Activated CD4-positive, alpha-beta T cell treated with anti-CD3 and anti-CD28 coated beads for 48 hours (primary cell): Measurements from ENCODE around the gene SPRR2B.
"Not testable (repeated sequence)": the region's sequence is repeated elsewhere in the genome, so short reads cannot be mapped to it uniquely, and the experiment has no call there.

Experiments
- DNase-seq: peaks from one replicate; pipeline ENCODE4 v3.0.0-alpha.2; 2020

Gene SPRR2B

DNA sequence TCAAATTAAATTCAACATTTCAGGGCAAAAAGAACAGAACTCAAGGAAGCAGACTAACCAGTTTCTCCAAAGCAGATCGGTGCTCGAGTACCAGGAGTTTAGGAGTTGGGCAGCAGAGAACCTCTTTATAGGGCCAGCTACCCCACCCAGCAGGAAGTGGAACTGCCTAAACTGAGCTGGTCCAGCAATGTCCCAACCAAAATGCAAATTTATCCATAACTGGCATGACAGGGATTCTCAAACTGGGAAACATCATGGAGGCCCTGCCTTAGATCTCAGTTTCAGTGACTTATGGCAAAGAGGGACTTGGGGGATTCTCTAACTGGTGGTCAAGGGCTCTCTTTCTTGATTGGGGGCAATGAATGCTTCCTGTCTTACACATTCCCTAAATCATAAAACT lies at the start of gene SPRR2B:
SPRR2B (minus strand) TSS at position 101 of the 400 bp plus-strand sequence. CDS start 772 bp downstream, outside the sequence.
- no peak for DNase-seq

DNA sequence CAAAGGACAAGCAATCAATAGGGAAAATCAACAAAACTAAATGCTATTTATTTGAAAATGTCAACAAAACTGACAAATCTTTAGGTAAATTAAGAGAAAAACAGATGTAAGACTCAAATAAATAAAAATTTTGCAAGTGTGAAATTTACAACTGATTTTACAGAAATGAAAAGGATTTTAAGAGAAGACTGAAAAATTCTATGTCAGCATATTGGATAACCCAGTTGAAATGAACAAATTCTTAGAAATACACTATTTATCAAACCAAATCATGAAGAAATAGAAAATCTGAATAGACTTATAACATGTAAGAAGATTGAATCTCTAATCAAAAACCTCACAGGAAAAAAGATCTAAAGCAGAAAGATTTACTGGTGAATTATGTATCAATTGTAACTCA lies 49.5 kb upstream of the SPRR2B start:
- DNase-seq: no peak

DNA sequence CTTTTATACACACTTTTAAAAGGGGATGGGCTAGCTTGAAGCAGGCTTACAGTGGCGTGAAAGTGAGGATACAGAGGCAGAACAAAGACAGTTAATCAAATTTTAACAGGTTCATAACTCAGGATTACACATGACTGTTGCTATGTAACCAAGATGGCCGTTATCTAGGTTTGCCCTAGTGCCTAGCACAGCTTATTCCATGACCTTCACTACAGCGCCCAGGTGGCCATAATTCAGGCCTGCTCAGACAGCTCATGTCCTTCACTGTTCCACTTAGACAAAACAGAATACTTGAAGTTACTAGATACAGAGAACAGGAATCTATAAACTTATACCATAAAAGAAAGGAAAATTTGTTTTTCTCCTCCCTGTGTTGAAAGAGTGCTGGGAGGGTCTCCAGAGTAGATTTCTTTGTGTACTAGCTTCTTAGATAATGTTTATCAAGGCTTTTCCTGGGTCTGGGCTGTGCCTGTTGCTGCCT lies 48.1 kb upstream of the SPRR2B start:
- DNase-seq: no peak

DNA sequence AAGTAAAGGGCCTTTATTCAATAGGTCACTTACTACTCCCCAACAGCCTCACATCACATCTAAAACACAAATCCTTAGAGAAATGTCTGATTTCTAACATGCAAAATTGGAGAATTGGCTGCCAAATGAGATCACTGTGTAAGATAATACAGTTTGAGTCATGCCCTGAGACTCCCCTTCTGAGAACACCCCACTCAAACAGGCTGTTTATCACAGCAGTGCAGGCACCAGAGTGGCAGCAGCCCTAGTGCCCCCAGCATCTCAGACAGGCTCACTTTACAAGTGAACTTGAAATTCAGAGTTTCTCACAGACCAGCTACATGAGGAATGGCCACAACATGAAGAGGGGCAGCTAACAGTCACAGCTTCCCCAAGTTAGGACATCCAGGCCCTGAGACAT lies 43.9 kb upstream of the SPRR2B start:
- not testable (repeated sequence) for DNase-seq

DNA sequence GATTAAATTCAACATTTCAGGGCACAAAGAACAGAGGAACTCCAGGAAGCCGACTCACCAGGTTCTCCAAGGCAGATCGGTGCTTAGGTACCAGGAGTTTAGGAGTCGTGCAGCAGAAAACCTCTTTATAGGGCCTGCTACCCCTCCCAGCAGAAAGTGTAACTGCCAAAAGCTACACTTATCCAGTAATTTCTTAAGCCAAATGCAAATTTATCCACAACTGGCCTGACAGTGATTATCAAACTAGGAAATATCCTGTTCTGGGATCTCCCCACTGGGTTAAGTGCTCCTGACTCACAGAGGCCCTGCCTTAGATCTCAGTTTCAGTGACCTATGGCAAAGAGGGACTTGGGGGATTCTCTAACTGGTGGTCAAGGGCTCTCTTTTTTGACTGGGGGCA lies 42.0 kb upstream of the SPRR2B start, which contains the start of gene SPRR2F:
SPRR2F (minus strand) TSS at position 101 of the 400 bp plus-strand sequence. CDS start 783 bp downstream, outside the sequence.
- no peak for DNase-seq

- DNase-seq: not testable (repeated sequence)
Observed at GRCh38 chr1:153112454-153112853, 41.0 kb upstream of the SPRR2B start.

GRCh38 chr1:153100245-153100644 lies 28.8 kb upstream of the SPRR2B start:
- DNase-seq: no peak

- DNase-seq: no peak
Observed at GRCh38 chr1:153099461-153100045, 28.1 kb upstream of the SPRR2B start.

DNA sequence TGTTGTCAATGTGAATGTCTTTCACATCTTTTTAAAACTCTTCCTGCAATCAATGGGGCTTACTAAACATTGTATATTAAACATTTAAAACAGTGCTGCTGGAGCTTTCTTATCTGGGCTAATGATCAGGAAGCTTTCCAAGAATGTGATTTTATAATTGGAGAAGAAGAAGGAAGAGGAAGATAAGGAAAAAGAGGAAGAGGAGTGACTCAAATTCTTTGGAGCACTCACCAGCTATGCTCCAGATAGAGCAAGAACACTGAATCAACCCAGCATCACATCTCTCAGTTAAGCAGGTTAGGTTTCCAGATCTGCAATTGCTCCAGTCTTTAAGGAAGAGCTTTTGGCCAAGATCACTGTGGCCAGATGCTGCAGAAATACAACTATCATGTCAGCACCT lies 24.4 kb upstream of the SPRR2B start:
- no peak for DNase-seq

GRCh38 chr1:153094426-153094825 lies 23.0 kb upstream of the SPRR2B start, which contains the start of gene SPRR2E:
Gene SPRR2E (minus strand): TSS chr1:153094526. CDS start chr1:153093751, 775 bp downstream.
- DNase-seq: no peak

- no peak for DNase-seq
Observed at GRCh38 chr1:153087652-153088051, 16.2 kb upstream of the SPRR2B start.

DNA sequence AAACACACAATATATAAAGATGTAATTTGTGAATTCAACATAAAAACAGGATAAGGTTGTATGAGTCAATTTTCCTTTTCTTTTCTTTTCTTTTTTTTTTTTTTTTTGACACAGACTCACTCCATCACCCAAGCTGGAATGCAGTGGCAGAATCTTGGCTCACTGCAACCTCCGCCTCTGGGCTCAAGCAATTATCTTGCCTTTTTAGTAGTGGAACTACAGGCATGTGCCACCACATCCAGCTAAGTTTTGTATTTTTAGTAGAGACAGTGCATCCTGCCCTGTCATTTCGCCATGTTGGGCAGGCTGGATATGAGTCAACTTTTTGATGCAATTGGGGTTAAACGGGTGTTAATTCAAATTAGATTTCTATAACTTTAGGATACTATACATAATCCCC lies 10.3 kb upstream of the SPRR2B start:
- no peak for DNase-seq

GRCh38 chr1:153072806-153073726 lies 1.7 kb upstream of the SPRR2B start:
- no peak for DNase-seq

DNA sequence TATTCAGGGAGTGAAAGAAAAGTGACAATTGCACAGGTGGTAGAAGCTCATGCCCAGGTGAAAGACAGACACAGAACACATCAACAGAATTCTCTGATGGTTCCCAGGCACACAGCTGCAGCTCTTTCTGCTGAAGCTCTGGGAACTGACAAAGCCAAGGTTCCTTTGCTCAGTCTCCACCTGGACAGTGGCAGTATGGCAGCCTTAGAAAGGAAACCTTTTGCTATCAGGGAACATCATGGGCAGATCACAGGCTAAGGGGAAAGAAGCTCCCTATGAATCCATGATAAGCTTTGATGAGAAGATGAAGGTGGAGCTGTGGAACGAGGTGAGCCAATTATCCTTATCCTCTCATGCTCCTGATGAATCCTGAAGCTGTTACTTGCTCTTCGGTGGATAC lies 1.2 kb downstream of the SPRR2B start:
- no peak for DNase-seq

GRCh38 chr1:153058826-153059784 lies 12.3 kb downstream of the SPRR2B start:
- DNase-seq: no peak

GRCh38 chr1:153058154-153058553 lies 13.3 kb downstream of the SPRR2B start:
- no peak for DNase-seq

DNA sequence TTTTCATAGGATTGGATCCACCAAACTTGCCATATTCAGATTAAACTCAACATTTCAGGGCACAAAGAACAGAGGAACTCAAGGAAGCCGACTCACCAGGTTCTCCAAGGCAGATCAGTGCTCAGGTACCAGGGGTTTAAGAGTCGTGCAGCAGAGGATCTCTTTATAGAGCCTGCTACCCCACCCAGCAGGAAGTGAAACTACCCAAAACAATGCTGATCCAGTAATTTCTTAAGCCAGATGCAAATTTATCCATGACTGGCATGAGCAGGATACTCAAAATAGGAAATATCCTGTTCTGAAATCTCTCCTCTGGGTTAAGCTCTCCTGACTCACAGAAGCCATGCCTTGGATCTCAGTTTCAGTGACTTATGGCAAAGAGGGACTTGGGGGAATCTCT lies 14.0 kb downstream of the SPRR2B start, which contains the start of gene SPRR2A:
SPRR2A (minus strand) TSS at position 138 of the 400 bp plus-strand sequence. CDS start 777 bp downstream, outside the sequence.
- no peak for DNase-seq

DNA sequence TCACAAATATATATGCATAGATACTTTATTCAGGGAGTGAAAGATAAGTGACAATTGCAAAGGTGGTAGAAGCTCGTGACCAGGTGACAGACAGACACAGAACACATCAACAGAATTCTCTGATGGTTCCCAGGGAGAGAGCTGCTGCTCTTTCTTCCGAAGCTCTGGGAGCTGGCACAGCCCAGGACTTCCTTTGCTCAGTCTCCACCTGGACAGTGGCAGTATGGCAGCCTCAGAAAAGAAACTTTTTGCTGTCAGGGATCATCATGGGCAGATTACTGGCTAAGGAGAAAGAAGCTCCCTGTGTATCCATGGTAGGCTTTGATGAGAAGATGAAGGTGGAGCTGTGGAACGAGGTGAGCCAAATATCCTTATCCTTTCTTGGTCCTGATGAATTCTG lies 15.3 kb downstream of the SPRR2B start:
- DNase-seq: not testable (repeated sequence)

- DNase-seq: no peak
Observed at GRCh38 chr1:153049211-153049610, 22.2 kb downstream of the SPRR2B start.

GRCh38 chr1:153040950-153041631 lies 30.3 kb downstream of the SPRR2B start, which contains the start of gene SPRR2D:
Gene SPRR2D (minus strand): TSS chr1:153041120. CDS start chr1:153040346, 774 bp downstream.
- DNase-seq: no peak

DNA sequence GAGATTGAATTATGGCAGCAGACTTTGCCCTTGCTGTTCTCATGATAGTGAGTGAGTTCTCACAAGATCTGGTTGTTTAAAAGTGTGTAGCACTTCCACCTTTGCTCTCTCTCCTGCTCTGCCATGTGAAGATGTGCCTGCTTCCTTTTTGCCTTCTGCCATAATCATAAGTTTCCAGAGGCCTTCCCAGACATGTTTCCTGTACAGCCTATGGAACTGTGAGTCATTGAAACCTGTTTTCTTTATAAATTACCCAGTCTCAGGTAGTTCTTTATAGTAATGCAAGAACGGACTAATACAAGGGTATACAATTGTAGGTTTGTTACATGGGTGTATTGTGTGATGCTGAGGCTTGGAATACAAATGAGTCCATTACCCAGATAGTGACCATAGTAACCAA lies 36.2 kb downstream of the SPRR2B start:
- no peak for DNase-seq
